GM23338 (cell line): Measurements from ENCODE around the gene PTPRN2.

ENCODE experiments used
- CREB1 ChIP-seq: fragments of 250-450 bp; sonication (Bioruptor Pico); IDR thresholded peaks from 2 replicates; pipeline ENCODE4 v1.5.0; 2020; ENCODE audit warnings: low read depth, mild to moderate bottlenecking, moderate library complexity
- ETS1 ChIP-seq: IDR thresholded peaks from 2 replicates; pipeline ENCODE4 v1.6.1; 2016; ENCODE audit warnings: antibody characterized with exemption
- EZH2 ChIP-seq: fragments of 200-600 bp; sonication (generic); IDR thresholded peaks from one replicate; pipeline ENCODE4 v1.8.0; 2017; ENCODE audit warnings: antibody characterized with exemption, mild to moderate bottlenecking, low read depth; ENCODE audit not compliant: unreplicated experiment
- EZH2phosphoT487 ChIP-seq: fragments of 200-600 bp; sonication (generic); IDR thresholded peaks from one replicate; pipeline ENCODE4 v1.8.1; 2018; ENCODE audit warnings: antibody characterized with exemption; ENCODE audit not compliant: unreplicated experiment
- JUNB ChIP-seq: IDR thresholded peaks from one replicate; pipeline ENCODE4 v1.6.1; 2016; ENCODE audit warnings: antibody characterized with exemption; ENCODE audit not compliant: unreplicated experiment
- NANOG ChIP-seq: IDR thresholded peaks from 2 replicates; pipeline ENCODE4 v1.6.1; 2016; ENCODE audit warnings: antibody characterized with exemption, borderline replicate concordance
- POLR2AphosphoS5 ChIP-seq: IDR thresholded peaks from 2 replicates; pipeline ENCODE4 v1.6.1; 2016; ENCODE audit warnings: antibody characterized with exemption, low read depth
- STAT1 ChIP-seq: IDR thresholded peaks from one replicate; pipeline ENCODE4 v1.6.1; 2016; ENCODE audit warnings: antibody characterized with exemption; ENCODE audit not compliant: unreplicated experiment
- ZNF114 ChIP-seq: fragments of 250-450 bp; sonication (Bioruptor Pico); IDR thresholded peaks from 2 replicates; pipeline ENCODE4 v1.5.0; 2020; ENCODE audit warnings: mild to moderate bottlenecking, moderate library complexity
- ZNF331 ChIP-seq: fragments of 250-450 bp; sonication (Bioruptor Pico); IDR thresholded peaks from 2 replicates; pipeline ENCODE4 v1.5.0; 2020; ENCODE audit warnings: low read depth, mild to moderate bottlenecking, moderate library complexity
- ZNF462 ChIP-seq: fragments of 250-450 bp; sonication (Bioruptor Pico); IDR thresholded peaks from 2 replicates; pipeline ENCODE4 v1.5.0; 2020; ENCODE audit warnings: mild to moderate bottlenecking, moderate library complexity
- TF ChIP-seq, protein P1 (sequence below), 2 experiments: fragments of 200-600 bp in 1 of 2; sonication (generic) in 1 of 2; conservative IDR thresholded peaks; 2 replicates each; pipeline versions ENCODE4 v1.5.1 to v1.6.1; 2016 to 2017; ENCODE audit warnings: antibody characterized with exemption in 2 of 2, low read depth in 2 of 2, mild to moderate bottlenecking in 2 of 2, moderate library complexity in 1 of 2
- TF ChIP-seq, protein P2 (sequence below): IDR thresholded peaks from one replicate; pipeline ENCODE4 v1.6.1; 2018; ENCODE audit warnings: antibody characterized with exemption; ENCODE audit not compliant: unreplicated experiment

DNA sequence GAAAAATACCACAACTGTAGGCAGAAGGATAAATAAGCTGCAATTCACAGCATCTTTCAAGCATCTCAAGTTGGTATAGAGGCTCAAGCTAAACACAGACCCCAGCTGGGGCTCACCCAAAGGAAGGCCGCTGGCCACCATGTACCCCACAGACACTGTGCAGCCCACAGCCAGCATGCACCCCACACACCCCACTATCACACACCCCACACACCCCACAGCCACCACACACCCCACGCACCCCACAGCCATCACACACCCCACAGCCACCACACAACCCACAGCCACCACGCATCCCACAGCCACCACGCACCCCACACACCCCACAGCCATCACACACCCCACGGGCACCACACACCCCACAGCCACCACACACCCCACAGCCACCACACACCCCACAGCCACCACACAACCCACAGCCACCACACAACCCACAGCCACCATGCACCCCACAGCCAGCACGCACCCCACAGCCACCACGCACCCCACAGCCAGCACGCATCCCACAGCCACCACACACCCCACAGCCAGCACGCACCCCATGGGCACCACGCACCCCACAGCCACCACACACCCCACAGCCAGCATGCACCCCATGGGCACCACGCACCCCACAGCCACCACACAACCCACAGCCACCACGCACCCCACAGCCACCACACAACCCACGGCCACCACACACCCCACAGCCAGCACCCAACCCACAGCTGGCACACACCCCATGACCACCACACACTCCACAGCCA, 1036.1 kb downstream of the PTPRN2 start:
- TF ChIP-seq, protein P1, sequence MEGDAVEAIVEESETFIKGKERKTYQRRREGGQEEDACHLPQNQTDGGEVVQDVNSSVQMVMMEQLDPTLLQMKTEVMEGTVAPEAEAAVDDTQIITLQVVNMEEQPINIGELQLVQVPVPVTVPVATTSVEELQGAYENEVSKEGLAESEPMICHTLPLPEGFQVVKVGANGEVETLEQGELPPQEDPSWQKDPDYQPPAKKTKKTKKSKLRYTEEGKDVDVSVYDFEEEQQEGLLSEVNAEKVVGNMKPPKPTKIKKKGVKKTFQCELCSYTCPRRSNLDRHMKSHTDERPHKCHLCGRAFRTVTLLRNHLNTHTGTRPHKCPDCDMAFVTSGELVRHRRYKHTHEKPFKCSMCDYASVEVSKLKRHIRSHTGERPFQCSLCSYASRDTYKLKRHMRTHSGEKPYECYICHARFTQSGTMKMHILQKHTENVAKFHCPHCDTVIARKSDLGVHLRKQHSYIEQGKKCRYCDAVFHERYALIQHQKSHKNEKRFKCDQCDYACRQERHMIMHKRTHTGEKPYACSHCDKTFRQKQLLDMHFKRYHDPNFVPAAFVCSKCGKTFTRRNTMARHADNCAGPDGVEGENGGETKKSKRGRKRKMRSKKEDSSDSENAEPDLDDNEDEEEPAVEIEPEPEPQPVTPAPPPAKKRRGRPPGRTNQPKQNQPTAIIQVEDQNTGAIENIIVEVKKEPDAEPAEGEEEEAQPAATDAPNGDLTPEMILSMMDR (conservative IDR thresholded peaks at IDR 0.05; ENCODE audit: low read depth in 2 of 2): no peak
- TF ChIP-seq EZH2 (no peak), CREB1 (no peak), EZH2phosphoT487 (no peak), ZNF462 (no peak), JUNB (no peak), POLR2AphosphoS5 (no peak), ZNF331 (CRISPR knock-in tag) (no peak), ZNF114 (CRISPR knock-in tag) (no peak), NANOG (no peak), ETS1 (no peak), STAT1 (no peak)
- TF ChIP-seq, protein P2, sequence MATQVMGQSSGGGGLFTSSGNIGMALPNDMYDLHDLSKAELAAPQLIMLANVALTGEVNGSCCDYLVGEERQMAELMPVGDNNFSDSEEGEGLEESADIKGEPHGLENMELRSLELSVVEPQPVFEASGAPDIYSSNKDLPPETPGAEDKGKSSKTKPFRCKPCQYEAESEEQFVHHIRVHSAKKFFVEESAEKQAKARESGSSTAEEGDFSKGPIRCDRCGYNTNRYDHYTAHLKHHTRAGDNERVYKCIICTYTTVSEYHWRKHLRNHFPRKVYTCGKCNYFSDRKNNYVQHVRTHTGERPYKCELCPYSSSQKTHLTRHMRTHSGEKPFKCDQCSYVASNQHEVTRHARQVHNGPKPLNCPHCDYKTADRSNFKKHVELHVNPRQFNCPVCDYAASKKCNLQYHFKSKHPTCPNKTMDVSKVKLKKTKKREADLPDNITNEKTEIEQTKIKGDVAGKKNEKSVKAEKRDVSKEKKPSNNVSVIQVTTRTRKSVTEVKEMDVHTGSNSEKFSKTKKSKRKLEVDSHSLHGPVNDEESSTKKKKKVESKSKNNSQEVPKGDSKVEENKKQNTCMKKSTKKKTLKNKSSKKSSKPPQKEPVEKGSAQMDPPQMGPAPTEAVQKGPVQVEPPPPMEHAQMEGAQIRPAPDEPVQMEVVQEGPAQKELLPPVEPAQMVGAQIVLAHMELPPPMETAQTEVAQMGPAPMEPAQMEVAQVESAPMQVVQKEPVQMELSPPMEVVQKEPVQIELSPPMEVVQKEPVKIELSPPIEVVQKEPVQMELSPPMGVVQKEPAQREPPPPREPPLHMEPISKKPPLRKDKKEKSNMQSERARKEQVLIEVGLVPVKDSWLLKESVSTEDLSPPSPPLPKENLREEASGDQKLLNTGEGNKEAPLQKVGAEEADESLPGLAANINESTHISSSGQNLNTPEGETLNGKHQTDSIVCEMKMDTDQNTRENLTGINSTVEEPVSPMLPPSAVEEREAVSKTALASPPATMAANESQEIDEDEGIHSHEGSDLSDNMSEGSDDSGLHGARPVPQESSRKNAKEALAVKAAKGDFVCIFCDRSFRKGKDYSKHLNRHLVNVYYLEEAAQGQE: no peak
